GM21825 (cell line): ENCODE measurements around the gene TLE6.
"Not testable (repeated sequence)": the region's sequence is repeated elsewhere in the genome, so short reads cannot be mapped to it uniquely, and the experiment has no call there.

Source experiments
- ATAC-seq: cut with Tn5 transposase; IDR thresholded peaks from one replicate; pipeline ENCODE4 v1.9.1; 2021; ENCODE audit warnings: mild to moderate bottlenecking, moderate library complexity; ENCODE audit not compliant: unreplicated experiment

The TLE6 gene

GRCh38 chr19:2973229-2973628 lies 4.1 kb upstream of the TLE6 start:
- no peak for ATAC-seq

DNA sequence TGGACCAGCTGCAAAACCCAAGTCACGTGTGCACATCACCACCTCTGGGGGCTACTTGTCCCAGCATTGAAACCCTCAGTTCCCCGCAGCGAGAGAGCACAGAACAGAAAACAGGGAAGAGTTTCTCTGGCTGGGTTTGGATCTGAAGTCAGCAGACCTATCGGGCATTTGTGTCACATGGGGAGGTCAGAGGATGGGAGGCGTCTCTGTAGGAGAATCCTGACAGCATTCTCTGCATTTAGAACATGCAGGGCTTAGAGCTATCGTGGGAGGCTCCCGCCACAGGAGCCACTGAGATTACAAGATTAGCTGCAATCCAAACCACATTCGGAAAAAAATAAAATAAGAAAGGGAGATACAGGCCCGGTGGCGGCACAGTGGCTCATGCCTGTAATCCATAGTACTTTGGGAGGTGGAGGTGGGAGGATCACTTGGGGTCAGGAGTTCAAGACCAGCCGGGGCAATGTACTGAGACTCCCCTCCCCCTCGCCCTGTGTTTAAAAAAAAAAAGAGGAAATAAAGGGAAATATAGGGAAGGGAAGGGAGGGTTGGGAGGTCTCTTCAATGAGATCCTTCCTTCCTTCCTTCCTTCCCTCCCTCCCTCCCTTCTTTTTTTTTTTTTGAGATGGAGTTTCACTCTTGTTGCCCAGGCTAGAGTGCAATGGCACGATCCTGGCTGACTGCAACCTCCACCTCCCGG lies 2.9 kb upstream of the TLE6 start:
- no peak for ATAC-seq

DNA sequence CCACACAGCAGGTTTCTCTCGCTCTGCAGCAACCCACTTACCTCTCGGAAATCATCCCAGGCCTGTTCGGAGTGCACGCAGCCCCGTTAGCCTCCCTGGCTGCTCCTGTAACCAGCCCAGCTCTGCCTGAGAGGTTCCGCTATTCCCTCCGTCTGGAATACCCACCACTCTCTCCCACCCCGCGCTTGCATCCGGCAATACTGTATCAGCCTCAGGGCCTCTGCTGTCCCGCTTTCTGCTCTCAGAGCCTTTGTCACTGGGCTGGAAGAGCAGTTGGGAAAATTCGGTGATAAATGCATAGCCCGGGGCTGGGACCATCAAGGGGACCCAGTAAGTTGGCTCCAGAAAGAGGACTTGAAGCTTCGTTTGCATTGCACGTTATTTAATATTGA lies 759 bp upstream of the TLE6 start:
- no peak for ATAC-seq

DNA sequence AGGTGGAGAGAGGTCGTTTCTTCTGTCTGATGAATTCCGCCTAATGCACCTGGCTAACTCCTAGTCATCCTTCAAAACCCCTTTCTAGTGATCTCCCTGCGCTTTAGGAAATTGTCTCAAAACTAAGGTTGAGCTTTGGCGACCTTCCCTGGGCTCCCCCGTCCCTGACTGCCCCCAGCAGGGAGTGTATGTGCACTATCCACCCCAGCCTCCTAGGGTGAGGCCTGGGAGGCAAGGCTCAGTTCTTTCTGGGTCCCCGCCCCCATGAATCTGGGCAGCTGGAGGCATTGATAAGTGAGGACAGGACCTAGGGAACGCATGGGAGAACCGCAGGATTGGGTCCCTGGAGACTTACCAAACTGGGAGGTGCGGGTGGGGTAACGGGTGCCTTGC lies 378 bp downstream of the TLE6 start:
- ATAC-seq, result peak; percentile 11

DNA sequence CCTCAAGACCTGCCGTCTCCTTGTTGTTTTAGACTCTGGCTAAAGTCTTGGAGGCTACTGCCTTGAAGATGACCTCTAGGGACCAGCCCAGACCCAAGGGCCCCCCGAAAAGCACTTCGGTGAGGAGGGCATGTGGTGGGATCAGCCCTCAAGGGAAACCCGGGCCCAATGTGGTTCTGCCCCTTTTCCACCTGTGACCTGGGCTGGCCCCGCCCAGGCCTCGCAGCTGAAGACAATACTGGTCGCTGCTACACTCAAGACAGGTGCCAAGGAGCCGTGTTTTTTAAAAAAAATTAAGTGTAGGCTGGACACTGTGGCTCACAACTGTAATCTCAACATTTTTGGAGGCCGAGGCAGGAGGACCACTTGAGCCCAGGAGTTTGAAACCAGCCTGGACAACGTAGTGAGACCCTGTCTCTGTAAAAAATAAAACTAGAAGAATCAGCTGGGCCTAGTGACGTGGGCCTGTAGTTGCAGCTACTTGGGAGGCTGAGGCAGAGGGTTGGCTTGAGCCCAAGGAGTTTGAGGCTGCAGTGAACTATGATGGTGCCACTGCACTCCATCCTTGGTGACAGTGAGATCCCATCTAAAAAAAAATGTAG lies 903 bp downstream of the TLE6 start:
- no peak for ATAC-seq

DNA sequence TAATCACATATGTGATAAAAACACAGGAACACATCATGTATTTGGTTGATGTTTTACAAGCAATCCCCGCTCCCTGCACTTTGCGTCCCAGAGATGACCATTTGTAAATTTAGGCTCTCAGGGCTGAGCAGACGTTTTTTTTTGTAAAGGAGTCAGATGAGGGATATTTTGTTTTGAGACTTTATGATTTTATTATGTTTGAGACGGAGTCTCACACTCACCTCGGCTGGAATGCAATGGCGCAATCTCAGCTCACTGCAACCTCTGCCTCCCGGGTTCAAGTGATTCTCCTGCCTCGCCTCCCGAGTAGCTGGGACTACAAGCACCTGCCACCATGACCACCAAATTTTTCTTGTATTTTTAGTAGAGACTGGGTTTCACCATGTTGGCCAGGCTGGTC lies 1.4 kb downstream of the TLE6 start:
- ATAC-seq, result no peak

- ATAC-seq, result no peak
Observed at GRCh38 chr19:2981898-2982297, 4.5 kb downstream of the TLE6 start.

DNA sequence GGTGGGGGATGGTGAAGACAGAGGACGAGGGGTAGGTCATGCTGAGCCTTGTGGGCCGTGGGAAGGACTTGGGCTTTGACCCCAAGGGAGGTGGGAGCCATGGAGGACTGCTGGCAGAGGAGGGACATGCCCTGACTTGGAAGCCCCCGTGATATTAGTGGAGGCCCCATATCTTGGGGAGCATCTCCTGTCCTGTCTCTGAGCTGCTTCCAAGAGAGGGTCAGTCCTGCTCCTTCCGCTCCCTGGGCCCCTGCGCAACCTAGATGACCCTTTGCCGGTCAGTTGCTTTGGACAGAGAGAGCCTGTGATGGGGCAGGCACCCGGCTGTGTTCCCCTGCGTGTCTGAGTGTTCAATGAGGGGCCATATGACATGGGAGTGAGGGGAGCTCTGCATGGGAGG lies 5.2 kb downstream of the TLE6 start:
- ATAC-seq, result no peak

DNA sequence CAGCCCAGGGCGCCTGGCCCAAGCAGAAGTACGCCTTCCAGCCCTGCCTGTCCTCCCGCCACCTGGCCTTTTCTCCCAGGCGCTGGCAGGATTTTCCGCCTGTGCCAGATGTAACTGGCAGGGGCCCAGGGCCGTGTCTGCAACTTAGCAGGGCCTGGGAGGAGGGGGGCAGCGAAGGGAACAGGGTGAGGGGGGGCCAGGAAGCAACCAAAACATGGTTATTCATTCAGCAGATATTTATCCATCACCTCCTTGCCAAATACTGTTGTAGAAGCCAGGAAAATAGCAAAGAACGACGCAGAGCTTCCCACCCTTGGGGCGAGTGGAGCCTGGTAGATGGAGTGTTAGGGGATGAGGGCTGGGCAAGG lies 5.6 kb downstream of the TLE6 start:
- ATAC-seq, result no peak

- no peak for ATAC-seq
Observed at GRCh38 chr19:2983351-2984214, 6.2 kb downstream of the TLE6 start.

DNA sequence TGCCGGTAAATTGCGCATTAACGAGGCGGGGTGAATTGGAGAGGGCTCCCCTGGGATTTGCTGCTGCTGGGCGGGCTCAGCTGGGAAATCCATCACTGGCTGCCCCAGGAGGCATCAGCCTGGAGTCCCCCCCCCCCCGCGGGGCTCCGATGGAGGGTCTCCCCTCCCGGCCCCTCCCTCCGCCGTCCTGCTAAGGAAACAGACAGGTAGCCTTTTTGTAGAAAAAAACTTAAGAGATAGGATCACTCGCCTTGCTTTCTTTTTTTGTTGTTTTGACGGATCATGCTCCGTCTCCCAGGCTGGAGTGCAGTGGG lies 6.8 kb downstream of the TLE6 start:
- ATAC-seq, result no peak

DNA sequence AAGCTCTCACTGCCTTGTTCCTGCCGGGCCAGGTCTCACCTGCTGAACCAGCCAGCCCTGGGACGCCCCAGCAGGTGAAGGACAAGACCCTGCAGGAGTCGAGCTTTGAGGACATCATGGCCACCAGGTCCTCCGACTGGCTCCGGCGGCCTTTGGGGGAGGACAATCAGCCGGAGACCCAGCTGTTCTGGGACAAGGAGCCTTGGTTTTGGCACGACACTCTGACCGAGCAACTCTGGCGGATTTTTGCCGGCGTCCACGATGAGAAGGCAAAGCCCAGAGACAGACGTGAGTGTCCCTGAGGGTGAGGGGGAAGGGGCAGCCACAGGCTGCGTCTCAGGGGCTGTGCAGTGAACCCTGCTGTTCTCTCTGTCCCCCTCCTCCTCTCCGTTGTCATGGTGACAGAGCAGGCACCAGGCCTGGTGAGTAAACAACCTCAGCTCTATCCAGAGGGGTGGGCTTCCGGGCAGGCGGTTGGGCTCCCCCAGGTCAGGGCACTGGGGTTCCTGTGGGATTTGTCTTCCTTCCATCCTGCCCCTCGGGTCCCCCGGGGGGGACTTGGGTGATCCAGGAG lies 9.7 kb downstream of the TLE6 start:
- no peak for ATAC-seq

DNA sequence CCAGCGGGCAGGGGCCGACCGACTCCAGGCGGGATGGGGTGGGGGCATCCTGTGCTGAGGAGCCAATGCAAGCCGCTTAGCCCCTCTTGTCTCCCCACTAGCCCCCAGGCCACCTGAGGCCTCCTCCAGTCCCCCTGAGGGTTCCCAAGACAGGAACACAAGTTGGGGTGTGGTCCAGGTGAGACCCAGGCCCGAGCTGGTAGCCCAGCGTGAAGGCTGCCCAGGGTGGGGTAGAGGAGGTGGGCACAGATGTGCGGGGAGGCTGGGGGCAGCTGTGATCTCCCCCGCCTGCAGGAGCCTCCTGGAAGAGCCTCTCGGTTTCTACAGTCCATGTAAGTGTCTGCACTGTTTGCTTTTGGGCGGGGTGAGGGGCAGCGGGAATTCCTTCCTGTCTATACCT lies 10.4 kb downstream of the TLE6 start:
- ATAC-seq, result no peak

DNA sequence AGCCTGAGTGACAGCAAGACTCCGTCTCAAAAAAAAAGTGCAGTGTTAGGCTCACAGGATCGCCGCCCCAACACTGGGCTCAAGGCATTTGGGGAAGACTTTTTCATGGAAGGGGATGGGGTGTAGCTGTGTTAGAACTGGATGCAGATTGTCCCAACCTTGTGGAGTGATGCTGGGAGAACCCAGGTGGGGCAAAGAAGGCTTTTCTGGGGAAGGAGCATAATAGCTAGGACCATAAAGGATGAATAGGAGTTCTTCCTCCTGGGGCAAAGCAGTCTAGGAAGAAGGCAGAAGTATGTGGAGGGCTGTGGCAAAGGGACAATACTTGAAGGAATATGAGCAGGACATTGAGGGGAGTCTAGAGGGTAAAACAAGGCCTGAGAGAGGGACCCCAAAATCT lies 11.2 kb downstream of the TLE6 start:
- no peak for ATAC-seq

GRCh38 chr19:2989236-2989946 lies 12.0 kb downstream of the TLE6 start:
- ATAC-seq, result no peak

DNA sequence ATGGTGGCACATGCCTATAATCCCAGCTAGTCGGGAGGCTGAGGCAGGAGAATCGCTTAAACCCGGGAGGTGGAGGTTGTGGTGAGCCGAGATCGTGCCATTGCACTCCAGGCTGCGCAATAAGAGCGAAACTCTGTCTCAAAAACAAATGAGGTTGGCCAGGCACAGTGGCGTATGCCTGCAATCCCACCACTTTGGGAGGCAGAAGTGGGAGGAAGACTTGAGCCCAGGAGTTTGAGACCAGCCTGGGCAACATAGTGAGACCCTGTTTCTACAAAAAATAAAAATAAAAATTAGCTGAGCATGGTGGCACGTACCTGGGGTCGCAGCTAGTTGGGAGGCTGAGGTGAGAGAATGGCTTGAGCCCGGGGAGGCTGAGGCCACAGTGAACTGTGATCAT lies 15.0 kb downstream of the TLE6 start:
- ATAC-seq, result not testable (repeated sequence)

- no peak for ATAC-seq
Observed at GRCh38 chr19:2992958-2993357, 15.6 kb downstream of the TLE6 start.

DNA sequence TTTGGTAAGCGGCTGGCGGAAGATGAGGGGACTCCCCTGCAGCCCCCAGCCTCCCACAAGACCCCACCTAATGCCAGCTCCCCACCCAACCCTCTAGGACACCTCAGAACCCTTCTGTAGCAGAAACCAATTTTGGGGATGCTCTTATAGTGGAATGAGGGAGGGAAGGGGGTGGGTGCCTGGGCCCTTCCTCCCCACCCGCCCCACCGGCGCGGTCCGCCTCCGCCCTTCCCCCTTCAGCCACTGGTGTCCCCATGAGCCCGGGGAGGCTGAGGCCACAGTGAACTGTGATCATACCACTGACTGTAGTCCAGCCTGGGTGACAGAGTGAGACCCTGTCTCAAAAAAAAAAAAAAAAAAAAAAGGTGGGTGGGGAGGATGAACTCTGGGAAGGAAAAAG lies 16.2 kb downstream of the TLE6 start:
- ATAC-seq, result no peak

DNA sequence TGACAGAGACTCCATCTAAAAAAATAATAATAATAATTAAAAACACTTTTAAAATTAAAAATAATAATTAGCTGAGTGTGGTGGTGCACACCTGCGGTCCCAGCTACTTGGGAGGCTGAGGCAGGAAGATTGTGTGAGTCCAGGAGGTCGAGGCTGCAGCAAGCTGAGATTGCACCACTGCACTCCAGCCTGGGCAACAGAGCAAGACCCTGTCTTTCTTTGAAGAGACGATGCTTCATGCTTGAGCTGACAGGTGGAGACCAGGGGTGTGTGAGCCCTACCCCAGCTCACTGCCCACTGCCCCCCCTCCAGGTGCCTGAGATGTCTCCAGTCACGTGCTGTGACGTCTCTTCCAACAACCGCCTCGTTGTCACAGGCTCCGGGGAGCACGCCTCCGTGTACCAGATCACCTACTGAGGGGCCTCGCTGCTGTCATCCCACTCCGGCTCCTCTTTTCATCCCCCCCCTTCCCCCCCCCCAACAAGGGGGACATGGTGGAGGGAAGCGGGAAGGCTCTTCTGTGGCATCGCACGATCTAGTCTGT lies 17.3 kb downstream of the TLE6 start:
- ATAC-seq, result no peak

GRCh38 chr19:2997720-2998119 lies 20.4 kb downstream of the TLE6 start:
- ATAC-seq, result no peak

DNA sequence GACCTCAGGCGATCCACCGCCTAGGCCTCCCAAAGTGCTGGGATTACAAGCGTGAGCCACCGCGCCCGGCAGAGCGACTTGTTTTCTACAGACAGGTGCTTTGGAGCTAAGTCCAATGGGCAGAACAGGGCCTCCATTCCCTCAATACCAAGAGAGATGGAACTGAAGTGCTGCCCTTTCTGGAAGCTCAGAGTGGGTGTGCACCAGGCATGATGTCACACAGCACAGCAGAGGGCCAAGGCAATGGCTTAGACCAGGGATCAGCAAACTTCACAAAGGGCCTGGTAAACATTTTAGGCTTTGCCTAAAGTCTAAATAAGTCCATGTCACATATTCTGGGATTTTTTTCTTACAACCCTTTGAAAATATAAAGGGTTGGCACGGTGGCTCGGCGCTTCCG lies 21.3 kb downstream of the TLE6 start:
- ATAC-seq, result no peak
